HG02571 (cell line): Measurements from ENCODE around the gene EIPR1.
"Not testable (repeated sequence)": the region's sequence is repeated elsewhere in the genome, so short reads cannot be mapped to it uniquely, and the experiment has no call there.

Source experiments
- ATAC-seq: cut with Tn5 transposase; IDR thresholded peaks from one replicate; pipeline ENCODE4 v1.9.1; 2021; ENCODE audit warnings: mild to moderate bottlenecking, moderate library complexity; ENCODE audit not compliant: unreplicated experiment

EIPR1 gene

DNA sequence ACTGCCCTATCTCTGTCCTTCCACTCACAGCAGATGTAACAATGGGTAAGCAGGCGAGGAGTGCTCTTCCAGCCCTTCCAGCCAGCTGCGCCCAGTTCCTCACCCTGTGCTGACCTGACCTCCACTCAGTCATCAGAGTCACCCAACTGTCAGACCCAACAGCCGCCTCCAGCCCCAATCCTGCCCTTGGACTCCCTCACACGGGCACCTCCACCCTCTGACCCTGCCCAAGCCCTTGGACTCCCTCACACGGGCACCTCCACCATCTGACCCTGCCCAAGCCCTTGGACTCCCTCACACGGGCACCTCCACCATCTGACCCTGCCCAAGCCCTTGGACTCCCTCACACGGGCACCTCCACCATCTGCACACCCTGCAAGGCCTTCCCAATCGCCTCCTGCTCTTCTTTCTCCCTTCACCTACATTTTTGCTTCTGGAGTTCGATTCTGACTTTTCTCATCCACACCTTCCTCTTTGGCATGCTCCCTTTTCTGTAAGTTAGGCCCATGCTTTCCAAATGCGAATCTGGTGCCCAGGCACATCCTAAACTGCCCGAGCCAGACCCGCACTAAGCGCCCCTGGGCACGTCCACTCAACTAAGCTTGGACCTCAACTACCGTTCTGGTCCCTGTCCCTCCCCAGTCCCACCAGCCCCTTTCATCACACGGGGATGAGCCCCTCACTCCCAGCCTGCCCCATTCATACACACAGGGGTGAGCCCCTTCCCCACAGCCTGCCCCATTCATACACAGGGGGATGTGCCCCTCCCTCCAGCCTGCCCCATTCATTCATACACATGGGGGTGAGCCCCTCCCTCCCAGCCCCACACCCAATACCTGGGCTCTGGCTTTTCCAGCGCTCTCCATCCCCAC is 15.9 kb downstream of the EIPR1 start:
- ATAC-seq: no peak

DNA sequence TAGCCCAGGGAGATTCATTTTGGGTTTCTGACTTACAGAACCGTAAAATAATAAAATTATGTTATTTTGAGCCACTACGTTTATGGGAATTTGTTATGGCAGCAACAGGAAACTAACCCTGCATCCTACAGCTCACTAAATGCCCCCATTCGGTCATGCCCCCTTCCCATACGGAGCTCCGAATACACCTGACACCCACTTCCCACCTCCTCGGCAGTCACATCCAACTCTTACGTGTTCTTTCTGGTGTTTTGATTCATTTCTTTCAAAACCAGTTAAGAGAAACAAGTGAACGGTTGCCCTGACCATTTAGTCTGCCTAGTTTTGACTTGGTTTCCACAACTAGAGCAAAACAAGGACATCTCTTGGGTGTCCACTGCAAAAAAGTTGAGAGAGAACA is 19.7 kb downstream of the EIPR1 start:
- ATAC-seq: no peak

GRCh38 chr2:3357446-3357845 is 20.2 kb downstream of the EIPR1 start:
- not testable (repeated sequence) for ATAC-seq

- no peak for ATAC-seq
These were observed 20.8 kb downstream of the EIPR1 start for GRCh38 chr2:3356799-3357198.

- ATAC-seq: no peak
These were observed 21.6 kb downstream of the EIPR1 start for GRCh38 chr2:3355951-3356569.

GRCh38 chr2:3354986-3355385 is 22.6 kb downstream of the EIPR1 start:
- no peak for ATAC-seq

GRCh38 chr2:3349211-3349693 is 28.4 kb downstream of the EIPR1 start:
- no peak for ATAC-seq

DNA sequence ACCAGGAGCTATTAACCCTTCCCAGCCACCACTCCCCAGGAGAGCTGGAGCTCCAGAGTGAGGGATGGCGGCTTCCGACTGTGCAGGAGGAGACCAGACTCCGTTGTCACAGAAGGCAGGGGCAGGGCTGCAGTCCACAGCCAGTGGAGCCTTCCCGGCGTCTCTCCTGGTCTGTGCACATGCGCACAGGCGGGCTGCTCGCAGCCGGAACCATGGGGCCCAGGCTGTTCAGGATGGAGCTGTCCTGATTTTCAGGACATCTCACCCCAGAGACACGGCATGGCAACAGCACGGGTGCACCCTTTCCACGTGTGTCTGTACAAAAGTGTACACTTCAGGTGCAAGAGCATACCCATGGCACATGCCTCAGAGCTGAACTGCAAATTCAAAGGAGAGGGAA is 28.9 kb downstream of the EIPR1 start:
- no peak for ATAC-seq

- no peak for ATAC-seq
These were observed 32.0 kb downstream of the EIPR1 start for GRCh38 chr2:3345621-3346020.

DNA sequence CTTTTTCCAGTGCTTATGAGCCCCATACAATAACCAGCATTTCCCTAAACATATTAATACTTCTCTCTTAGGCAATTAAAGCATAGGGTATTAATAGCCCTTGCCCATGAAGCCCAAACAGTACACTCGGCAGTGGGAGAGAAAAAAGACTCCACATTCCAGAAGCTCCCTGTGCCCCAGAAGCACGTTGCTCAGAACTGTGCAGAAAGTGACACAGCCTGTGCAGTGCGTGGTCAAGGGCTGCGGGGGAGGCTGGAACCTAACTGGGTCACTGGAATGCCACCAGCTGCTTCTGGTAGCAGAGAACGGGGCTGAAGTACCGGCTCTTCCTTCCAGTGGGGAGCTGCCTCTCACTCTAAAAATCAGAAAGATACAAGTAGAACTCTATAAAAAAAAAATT is 32.7 kb downstream of the EIPR1 start:
- ATAC-seq: no peak

DNA sequence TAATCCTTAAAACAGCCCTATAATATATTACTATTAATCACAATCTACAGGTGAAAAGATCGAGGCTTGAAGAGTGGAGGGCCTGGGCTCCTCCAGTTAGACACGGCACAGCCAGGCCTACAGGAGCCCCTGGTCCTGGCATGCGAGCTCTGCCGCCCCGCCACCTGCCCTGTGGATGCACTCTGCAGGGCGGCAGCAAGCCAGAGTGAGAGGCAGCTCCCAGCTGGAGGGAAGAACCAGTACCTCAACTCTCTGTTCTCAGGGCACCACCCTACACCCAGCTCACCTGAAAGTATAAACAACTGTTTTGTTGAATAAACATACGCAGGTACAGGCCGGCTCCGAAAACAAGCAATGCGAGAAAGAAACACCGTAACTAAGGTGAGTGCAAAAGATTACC is 34.6 kb downstream of the EIPR1 start:
- no peak for ATAC-seq

GRCh38 chr2:3342324-3342723 is 35.3 kb downstream of the EIPR1 start:
- no peak for ATAC-seq

DNA sequence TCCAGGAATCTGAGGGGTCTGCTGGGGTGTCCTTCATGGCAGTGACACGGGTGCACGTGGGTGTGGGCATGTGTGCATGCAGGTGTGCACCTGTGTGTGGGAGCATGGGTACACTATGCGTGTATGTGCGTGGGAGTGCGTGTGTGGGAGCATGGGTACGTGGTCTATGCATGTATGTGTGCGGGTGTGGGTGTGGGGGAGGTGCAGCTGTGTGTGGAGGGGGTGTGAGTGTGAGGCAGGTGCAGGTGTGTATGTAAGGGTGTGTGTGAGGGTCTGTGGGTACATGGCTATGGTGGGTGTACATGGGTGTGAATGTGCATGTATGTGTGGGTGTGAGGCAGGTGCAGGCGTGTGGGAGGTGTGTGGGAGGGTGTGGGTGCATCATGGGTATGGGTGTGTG is 36.3 kb downstream of the EIPR1 start:
- ATAC-seq: no peak

- ATAC-seq: no peak
These were observed 37.5 kb downstream of the EIPR1 start for GRCh38 chr2:3340144-3340543.

DNA sequence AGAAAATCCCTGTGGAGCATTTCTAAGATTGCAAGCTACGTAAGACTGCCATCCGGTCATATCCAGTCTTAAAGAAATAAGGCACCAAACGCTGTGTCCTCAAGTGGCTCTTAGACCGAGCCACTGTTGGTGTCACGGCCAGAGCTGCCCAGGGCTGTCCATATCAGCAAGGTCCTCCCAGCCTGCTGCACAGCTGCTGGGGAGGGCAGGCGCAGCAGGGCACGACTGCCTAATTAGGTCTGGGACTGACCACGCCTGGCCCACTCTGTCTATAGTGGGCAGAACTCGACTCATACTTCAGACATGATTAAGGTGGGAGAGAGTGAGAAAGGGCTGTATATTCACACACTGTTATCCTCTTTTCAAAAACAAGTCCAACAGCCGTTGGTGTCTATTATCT is 39.3 kb downstream of the EIPR1 start:
- ATAC-seq: no peak

GRCh38 chr2:3336844-3337243 is 40.8 kb downstream of the EIPR1 start:
- no peak for ATAC-seq

DNA sequence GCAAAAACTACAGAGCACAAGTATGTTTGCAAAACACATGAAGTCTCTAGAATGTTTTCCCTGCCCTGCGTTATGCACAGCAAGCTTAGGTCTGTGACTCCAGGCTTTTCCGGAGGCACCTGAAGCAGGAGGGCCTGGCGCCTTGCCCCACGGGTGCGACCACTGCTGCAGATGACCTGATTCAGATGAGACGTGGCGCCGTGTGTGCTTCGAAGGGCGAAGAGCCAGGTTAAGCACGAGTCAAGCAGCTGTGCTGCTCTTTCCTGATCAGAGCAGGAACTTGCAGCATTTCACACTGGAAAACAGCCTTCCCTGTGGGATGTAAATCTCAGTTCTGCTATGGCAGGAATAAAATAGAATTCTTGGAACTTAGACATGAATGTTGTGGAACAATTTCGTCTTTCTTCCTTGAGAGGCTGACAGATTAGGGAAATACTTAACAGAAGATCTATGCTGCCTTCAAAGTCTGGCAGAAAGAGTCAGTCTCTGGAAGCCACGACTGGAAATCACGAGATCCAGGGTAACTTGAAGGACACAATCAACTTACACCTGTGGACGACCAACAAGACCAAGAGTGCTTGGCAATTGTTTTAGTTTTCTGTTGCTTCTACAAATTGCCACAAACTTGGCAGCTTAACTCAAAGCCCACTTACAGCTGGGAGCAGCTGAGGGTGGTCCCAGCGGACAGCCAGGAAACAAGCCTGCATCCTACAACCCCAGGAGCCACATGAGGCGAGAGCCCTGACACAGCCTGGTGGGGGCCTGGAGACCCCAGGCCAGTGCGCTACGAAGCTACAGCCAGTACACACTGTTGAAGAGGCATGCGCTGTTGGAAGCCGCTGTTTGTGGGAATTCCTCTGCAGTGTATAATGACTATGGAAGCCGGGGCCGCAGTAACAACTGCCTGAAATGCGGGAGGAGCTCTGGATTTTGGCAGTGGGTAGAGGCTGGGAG is 42.9 kb downstream of the EIPR1 start:
- no peak for ATAC-seq

- ATAC-seq: no peak
These were observed 45.5 kb downstream of the EIPR1 start for GRCh38 chr2:3332133-3332532.

DNA sequence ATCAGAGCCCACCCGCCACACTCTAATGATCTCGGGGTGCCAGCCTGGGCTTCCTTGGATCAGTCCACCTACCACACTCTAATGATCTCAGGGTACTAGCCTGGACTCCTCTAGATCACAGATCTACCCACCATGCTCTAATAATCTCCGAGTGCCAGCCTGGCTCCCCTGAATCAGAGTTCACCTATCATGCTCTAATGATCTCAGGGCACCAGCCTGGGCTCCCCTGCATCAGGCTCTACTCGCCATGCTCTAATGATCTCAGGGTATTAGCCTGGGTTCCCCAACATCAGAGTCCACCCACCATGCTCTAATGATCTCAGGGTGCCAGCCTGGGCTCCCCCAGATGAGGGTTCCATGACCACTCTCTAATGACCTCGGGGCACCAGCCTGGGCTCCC is 48.1 kb downstream of the EIPR1 start:
- no peak for ATAC-seq

DNA sequence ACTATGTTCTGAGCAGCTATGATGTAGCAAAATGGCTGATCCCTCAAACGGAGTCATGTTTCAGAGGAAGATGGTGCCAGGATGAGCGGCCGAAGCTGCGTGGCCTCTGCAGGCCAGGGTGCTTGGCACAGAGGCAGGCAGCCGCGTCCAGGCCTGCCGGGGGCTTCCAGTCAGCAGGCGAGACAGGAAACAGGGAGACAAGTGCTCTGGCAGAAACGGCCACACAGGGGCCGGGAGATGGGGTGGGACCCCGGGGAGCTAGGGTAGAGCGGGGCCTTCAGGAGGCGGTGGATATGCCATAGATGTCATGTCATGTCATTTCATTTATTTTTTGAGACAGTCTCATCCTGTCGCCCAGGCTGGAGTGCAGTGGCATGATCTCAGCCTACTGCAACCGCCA is 50.7 kb downstream of the EIPR1 start:
- ATAC-seq: no peak

DNA sequence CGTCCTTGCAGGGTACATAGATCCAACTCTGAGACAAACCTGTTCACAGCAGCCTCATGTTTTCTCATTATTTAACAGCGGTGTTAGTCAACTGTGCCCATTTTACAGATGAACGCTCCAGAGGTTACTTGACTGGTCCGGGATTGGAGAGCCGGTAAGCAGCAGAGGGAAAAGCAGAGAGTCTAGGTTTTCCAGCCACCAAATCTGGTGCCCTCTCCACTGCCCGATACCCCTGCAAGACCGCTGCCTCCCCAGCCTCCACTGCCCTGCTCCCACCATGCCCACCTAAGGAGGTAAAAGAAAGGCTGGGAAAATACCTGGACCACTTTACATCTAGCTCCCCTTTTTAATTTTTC is 51.5 kb downstream of the EIPR1 start:
- no peak for ATAC-seq
